ENCODE data around the gene GNAI2. TPM values are rescaled to one million over a fixed set of nuclear protein-coding genes. Genes with fewer than 3 reads are reported as not detected.

GNAI2 gene
- polyA plus RNA-seq, 3 donors, result 914 to 1,492 (median 1,165) TPM

- H3K79me2 ChIP-seq (ENCODE audit: insufficient read depth, low read length), result peaks cover 100% of the 10 kb centered on the region
- peaks cover 48% of the 10 kb centered on the region in 2 donors for H3K36me3 ChIP-seq (replicated peaks in 1 of 2; ENCODE audit: control insufficient read depth in 1 of 2, insufficient read depth in 2 of 2, low read length in 2 of 2)
- Mint-ChIP-seq H3K9me3 (peaks cover 0 to 2% (median 0%) of the 10 kb centered on the region in 7 donors), H3K27me3 (ENCODE audit: low read depth in 3 of 3) (peaks cover 0 to 3% (median 0%) of the 10 kb centered on the region in 3 donors), H3K36me3 (peaks cover 38 to 78% of the 10 kb centered on the region in 2 donors), H3K4me3 (peak overlapping the region; percentile 74 to 88), H3K27ac (peak overlapping the region; percentile 96 to 98 (median 98)), H3K4me1 (peaks cover 87% of the 10 kb centered on the region)
- H2AFZ ChIP-seq (ENCODE audit: insufficient read depth, low read depth, low read length, poor library complexity, severe bottlenecking), result no peak overlapping the region
- H3K9me3 ChIP-seq (replicated peaks in 1 of 2; ENCODE audit: control insufficient read depth in 1 of 2, insufficient read depth in 1 of 2, low read length in 2 of 2), result no peaks in the 10 kb centered on the region
- DNase-seq, result peak; percentile 75 to 89 (median 77)
- WGBS (ENCODE audit: insufficient coverage), result 3% methylated on average over 7 of the region's 10 CpGs
- H3K27me3 ChIP-seq (ENCODE audit: control insufficient read depth in 2 of 2, insufficient read depth in 2 of 2, low read length in 2 of 2), result no peaks in the 10 kb centered on the region
- peaks cover 92% of the 10 kb centered on the region for H4K20me1 ChIP-seq (ENCODE audit: insufficient read depth, low read length)
- TF ChIP-seq, protein P1, sequence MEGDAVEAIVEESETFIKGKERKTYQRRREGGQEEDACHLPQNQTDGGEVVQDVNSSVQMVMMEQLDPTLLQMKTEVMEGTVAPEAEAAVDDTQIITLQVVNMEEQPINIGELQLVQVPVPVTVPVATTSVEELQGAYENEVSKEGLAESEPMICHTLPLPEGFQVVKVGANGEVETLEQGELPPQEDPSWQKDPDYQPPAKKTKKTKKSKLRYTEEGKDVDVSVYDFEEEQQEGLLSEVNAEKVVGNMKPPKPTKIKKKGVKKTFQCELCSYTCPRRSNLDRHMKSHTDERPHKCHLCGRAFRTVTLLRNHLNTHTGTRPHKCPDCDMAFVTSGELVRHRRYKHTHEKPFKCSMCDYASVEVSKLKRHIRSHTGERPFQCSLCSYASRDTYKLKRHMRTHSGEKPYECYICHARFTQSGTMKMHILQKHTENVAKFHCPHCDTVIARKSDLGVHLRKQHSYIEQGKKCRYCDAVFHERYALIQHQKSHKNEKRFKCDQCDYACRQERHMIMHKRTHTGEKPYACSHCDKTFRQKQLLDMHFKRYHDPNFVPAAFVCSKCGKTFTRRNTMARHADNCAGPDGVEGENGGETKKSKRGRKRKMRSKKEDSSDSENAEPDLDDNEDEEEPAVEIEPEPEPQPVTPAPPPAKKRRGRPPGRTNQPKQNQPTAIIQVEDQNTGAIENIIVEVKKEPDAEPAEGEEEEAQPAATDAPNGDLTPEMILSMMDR (IDR thresholded peaks at IDR 0.05), result peak; percentile 77
- intact Hi-C loops (cut with micrococcal nuclease), result loop anchor here (1.0 to 2.0 kb wide), 2 partner anchors 19 to 20 kb away; no protein-coding TSS in a partner anchor
- peak overlapping the region in 2 of 3 experiments; percentile 28 to 73 for H3K4me3 ChIP-seq (replicated peaks in 1 of 3; ENCODE audit: low read depth in 2 of 3, low read length in 3 of 3)
- H3K9ac ChIP-seq (ENCODE audit: insufficient read depth, low read length, poor library complexity, severe bottlenecking), result peak overlapping the region; percentile 61
- peak overlapping the region; percentile 98 to 100 for H3K27ac ChIP-seq (ENCODE audit: low read depth in 1 of 2, low read length in 2 of 2)
- peak overlapping the region; percentile 83 for H3K4me2 ChIP-seq (replicated peaks; ENCODE audit: extremely low read depth, low read length, poor library complexity, severe bottlenecking)
- H3K4me1 ChIP-seq (ENCODE audit: control insufficient read depth in 1 of 2, insufficient read depth in 2 of 2, low read length in 2 of 2), result peaks cover 87 to 90% of the 10 kb centered on the region in 2 donors
Observed at GRCh38 chr3:50246517-50246954, 10.5 kb downstream of the GNAI2 start.

GRCh38 chr3:50248387-50248786 is 12.4 kb downstream of the GNAI2 start:
- peaks cover 0 to 2% (median 0%) of the 10 kb centered on the region in 7 donors for H3K9me3 Mint-ChIP-seq
- H3K27ac ChIP-seq (ENCODE audit: low read depth in 1 of 2, low read length in 2 of 2), result peak overlapping the region; percentile 98 to 100
- intact Hi-C loops (cut with micrococcal nuclease), result no loop called here
- peak in 1 of 3 donors; percentile 53 for DNase-seq
- peak overlapping the region; percentile 81 to 98 (median 90) for H3K27ac Mint-ChIP-seq
- peaks cover 87 to 90% of the 10 kb centered on the region in 2 donors for H3K4me1 ChIP-seq (ENCODE audit: control insufficient read depth in 1 of 2, insufficient read depth in 2 of 2, low read length in 2 of 2)
- TF ChIP-seq, protein P1 (IDR thresholded peaks at IDR 0.05), result no peak
- no peaks in the 10 kb centered on the region for H3K27me3 ChIP-seq (ENCODE audit: control insufficient read depth in 2 of 2, insufficient read depth in 2 of 2, low read length in 2 of 2)
- H3K27me3 Mint-ChIP-seq (ENCODE audit: low read depth in 3 of 3), result peaks cover 0 to 3% (median 0%) of the 10 kb centered on the region in 3 donors
- H3K4me1 Mint-ChIP-seq, result peaks cover 79% of the 10 kb centered on the region
- peaks cover 65 to 66% of the 10 kb centered on the region in 2 donors for H3K36me3 ChIP-seq (replicated peaks in 1 of 2; ENCODE audit: control insufficient read depth in 1 of 2, insufficient read depth in 2 of 2, low read length in 2 of 2)
- H3K4me3 ChIP-seq (replicated peaks in 1 of 3; ENCODE audit: low read depth in 2 of 3, low read length in 3 of 3), result peak overlapping the region in 1 of 3 experiments; percentile 73
- no peak overlapping the region for H3K9ac ChIP-seq (ENCODE audit: insufficient read depth, low read length, poor library complexity, severe bottlenecking)
- peaks cover 98% of the 10 kb centered on the region for H4K20me1 ChIP-seq (ENCODE audit: insufficient read depth, low read length)
- WGBS (ENCODE audit: insufficient coverage), result 0% methylated on average over 1 of the region's 3 CpGs
- peak overlapping the region; percentile 49 for H3K4me2 ChIP-seq (replicated peaks; ENCODE audit: extremely low read depth, low read length, poor library complexity, severe bottlenecking)
- H2AFZ ChIP-seq (ENCODE audit: insufficient read depth, low read depth, low read length, poor library complexity, severe bottlenecking), result no peak overlapping the region
- H3K4me3 Mint-ChIP-seq, result peak overlapping the region; percentile 51 to 57
- H3K36me3 Mint-ChIP-seq, result peaks cover 50 to 89% of the 10 kb centered on the region in 2 donors
- H3K79me2 ChIP-seq (ENCODE audit: insufficient read depth, low read length), result peaks cover 100% of the 10 kb centered on the region
- H3K9me3 ChIP-seq (replicated peaks in 1 of 2; ENCODE audit: control insufficient read depth in 1 of 2, insufficient read depth in 1 of 2, low read length in 2 of 2), result no peaks in the 10 kb centered on the region
